Stimulated activated CD8-positive, alpha-beta memory T cell treated with anti-CD3 and anti-CD28 coated beads, Interleukin-7, amount 100 ng/mL, for 48 hours (primary cell): ENCODE results near the gene ERGIC2.
"Not testable (repeated sequence)": the region's sequence is repeated elsewhere in the genome, so short reads cannot be mapped to it uniquely, and the experiment has no call there.

Experiments
- DNase-seq, 2 donors: peaks; one replicate each; pipeline ENCODE4 v3.0.0-alpha.2; 2020; ENCODE audit warnings: low read depth in 1 of 2; ENCODE audit errors: extremely low read depth in 1 of 2

ERGIC2 gene

GRCh38 chr12:29306266-29306665 lies 74.7 kb downstream of the ERGIC2 start:
- no peak for DNase-seq

GRCh38 chr12:29304388-29304787 lies 76.6 kb downstream of the ERGIC2 start:
- DNase-seq = no peak

GRCh38 chr12:29301114-29301513 lies 79.9 kb downstream of the ERGIC2 start:
- no peak for DNase-seq

- DNase-seq = no peak
These were observed 81.3 kb downstream of the ERGIC2 start for GRCh38 chr12:29299633-29300032.

- DNase-seq = no peak
These were observed 89.7 kb downstream of the ERGIC2 start for GRCh38 chr12:29291226-29291625.

- DNase-seq = not testable (repeated sequence)
These were observed 90.5 kb downstream of the ERGIC2 start for GRCh38 chr12:29290475-29290874.

- DNase-seq = no peak
These were observed 92.9 kb downstream of the ERGIC2 start for GRCh38 chr12:29288031-29288430.

GRCh38 chr12:29287622-29288021 lies 93.3 kb downstream of the ERGIC2 start:
- no peak for DNase-seq
